Measurements from ENCODE around the gene AKAP12.
"Not testable (repeated sequence)": the region's sequence is repeated elsewhere in the genome, so short reads cannot be mapped to it uniquely, and the experiment has no call there.

Gene AKAP12

GRCh38 chr6:151351731-151352130 lies 112.0 kb downstream of the AKAP12 start:
- H3K9ac ChIP-seq (ENCODE audit: low read length) = no peak overlapping the region
- peaks cover 7% of the 10 kb centered on the region for H3K4me1 ChIP-seq (ENCODE audit: control insufficient read depth, insufficient read depth, low read length)
- H3K9me3 ChIP-seq (ENCODE audit: control insufficient read depth, low read length) = no peaks in the 10 kb centered on the region
- DNase-seq (ENCODE audit: low read depth) = no peak
- no peaks in the 10 kb centered on the region for H3K27me3 ChIP-seq (replicated peaks; ENCODE audit: control insufficient read depth, insufficient read depth, low read length)
- peaks cover 59% of the 10 kb centered on the region for H3K36me3 ChIP-seq (ENCODE audit: control insufficient read depth, insufficient read depth, low read length, severe bottlenecking)
- no peak overlapping the region for H3K4me3 ChIP-seq (ENCODE audit: low read length)

GRCh38 chr6:151352410-151353396 lies 112.9 kb downstream of the AKAP12 start:
- H3K9ac ChIP-seq (ENCODE audit: low read length) = no peak overlapping the region
- H3K27me3 ChIP-seq (replicated peaks; ENCODE audit: control insufficient read depth, insufficient read depth, low read length) = no peaks in the 10 kb centered on the region
- no peaks in the 10 kb centered on the region for H3K9me3 ChIP-seq (ENCODE audit: control insufficient read depth, low read length)
- no peak for DNase-seq (ENCODE audit: low read depth)
- H3K4me1 ChIP-seq (ENCODE audit: control insufficient read depth, insufficient read depth, low read length) = peaks cover 13% of the 10 kb centered on the region
- H3K4me3 ChIP-seq (ENCODE audit: low read length) = no peak overlapping the region
- H3K36me3 ChIP-seq (ENCODE audit: control insufficient read depth, insufficient read depth, low read length, severe bottlenecking) = peaks cover 65% of the 10 kb centered on the region

GRCh38 chr6:151353795-151354194 lies 114.0 kb downstream of the AKAP12 start:
- no peak for DNase-seq (ENCODE audit: low read depth)
- no peak overlapping the region for H3K4me3 ChIP-seq (ENCODE audit: low read length)
- no peaks in the 10 kb centered on the region for H3K27me3 ChIP-seq (replicated peaks; ENCODE audit: control insufficient read depth, insufficient read depth, low read length)
- no peaks in the 10 kb centered on the region for H3K9me3 ChIP-seq (ENCODE audit: control insufficient read depth, low read length)
- no peak overlapping the region for H3K9ac ChIP-seq (ENCODE audit: low read length)
- H3K4me1 ChIP-seq (ENCODE audit: control insufficient read depth, insufficient read depth, low read length) = peaks cover 13% of the 10 kb centered on the region
- peaks cover 74% of the 10 kb centered on the region for H3K36me3 ChIP-seq (ENCODE audit: control insufficient read depth, insufficient read depth, low read length, severe bottlenecking)

- DNase-seq (ENCODE audit: low read depth); H3K27me3 ChIP-seq (replicated peaks; ENCODE audit: control insufficient read depth, insufficient read depth, low read length); H3K9me3 ChIP-seq (ENCODE audit: control insufficient read depth, low read length): not testable (repeated sequence)
- H3K4me1 ChIP-seq (ENCODE audit: control insufficient read depth, insufficient read depth, low read length) = peaks cover 13% of the 10 kb centered on the region
- peaks cover 57% of the 10 kb centered on the region for H3K36me3 ChIP-seq (ENCODE audit: control insufficient read depth, insufficient read depth, low read length, severe bottlenecking)
- H3K9ac ChIP-seq (ENCODE audit: low read length) = peak overlapping the region; percentile 53
- H3K4me3 ChIP-seq (ENCODE audit: low read length) = peak overlapping the region; percentile 53
Observed at GRCh38 chr6:151356983-151357382, 117.2 kb downstream of the AKAP12 start.

GRCh38 chr6:151357758-151358436 lies 118.1 kb downstream of the AKAP12 start:
- peaks cover 50% of the 10 kb centered on the region for H3K36me3 ChIP-seq (ENCODE audit: control insufficient read depth, insufficient read depth, low read length, severe bottlenecking)
- no peaks in the 10 kb centered on the region for H3K9me3 ChIP-seq (ENCODE audit: control insufficient read depth, low read length)
- DNase-seq (ENCODE audit: low read depth) = no peak
- no peak overlapping the region for H3K9ac ChIP-seq (ENCODE audit: low read length)
- no peaks in the 10 kb centered on the region for H3K27me3 ChIP-seq (replicated peaks; ENCODE audit: control insufficient read depth, insufficient read depth, low read length)
- H3K4me1 ChIP-seq (ENCODE audit: control insufficient read depth, insufficient read depth, low read length) = peaks cover 15% of the 10 kb centered on the region
- H3K4me3 ChIP-seq (ENCODE audit: low read length) = no peak overlapping the region

GRCh38 chr6:151358475-151358874 lies 118.7 kb downstream of the AKAP12 start:
- Histone ChIP-seq H3K27me3 (replicated peaks; ENCODE audit: control insufficient read depth, insufficient read depth, low read length) (no peaks in the 10 kb centered on the region), H3K9ac (ENCODE audit: low read length) (no peak overlapping the region), H3K4me3 (ENCODE audit: low read length) (no peak overlapping the region), H3K4me1 (ENCODE audit: control insufficient read depth, insufficient read depth, low read length) (peaks cover 16% of the 10 kb centered on the region), H3K36me3 (ENCODE audit: control insufficient read depth, insufficient read depth, low read length, severe bottlenecking) (peaks cover 44% of the 10 kb centered on the region), H3K9me3 (ENCODE audit: control insufficient read depth, low read length) (no peaks in the 10 kb centered on the region)
- no peak for DNase-seq (ENCODE audit: low read depth)

GRCh38 chr6:151359486-151359885 lies 119.7 kb downstream of the AKAP12 start:
- H3K9ac ChIP-seq (ENCODE audit: low read length) = no peak overlapping the region
- no peak for DNase-seq (ENCODE audit: low read depth)
- peaks cover 16% of the 10 kb centered on the region for H3K4me1 ChIP-seq (ENCODE audit: control insufficient read depth, insufficient read depth, low read length)
- peaks cover 41% of the 10 kb centered on the region for H3K36me3 ChIP-seq (ENCODE audit: control insufficient read depth, insufficient read depth, low read length, severe bottlenecking)
- no peaks in the 10 kb centered on the region for H3K9me3 ChIP-seq (ENCODE audit: control insufficient read depth, low read length)
- H3K27me3 ChIP-seq (replicated peaks; ENCODE audit: control insufficient read depth, insufficient read depth, low read length) = no peaks in the 10 kb centered on the region
- no peak overlapping the region for H3K4me3 ChIP-seq (ENCODE audit: low read length)

- no peak overlapping the region for H3K4me3 ChIP-seq (ENCODE audit: low read length)
- no peak for DNase-seq (ENCODE audit: low read depth)
- peaks cover 3% of the 10 kb centered on the region for H3K4me1 ChIP-seq (ENCODE audit: control insufficient read depth, insufficient read depth, low read length)
- peaks cover 30% of the 10 kb centered on the region for H3K36me3 ChIP-seq (ENCODE audit: control insufficient read depth, insufficient read depth, low read length, severe bottlenecking)
- H3K9me3 ChIP-seq (ENCODE audit: control insufficient read depth, low read length) = no peaks in the 10 kb centered on the region
- no peaks in the 10 kb centered on the region for H3K27me3 ChIP-seq (replicated peaks; ENCODE audit: control insufficient read depth, insufficient read depth, low read length)
- no peak overlapping the region for H3K9ac ChIP-seq (ENCODE audit: low read length)
Observed at GRCh38 chr6:151365233-151365632, 125.5 kb downstream of the AKAP12 start.

- H3K4me1 ChIP-seq (ENCODE audit: control insufficient read depth, insufficient read depth, low read length) = peaks cover 7% of the 10 kb centered on the region
- peak; percentile 50 for DNase-seq (ENCODE audit: low read depth)
- no peak overlapping the region for H3K4me3 ChIP-seq (ENCODE audit: low read length)
- H3K27me3 ChIP-seq (replicated peaks; ENCODE audit: control insufficient read depth, insufficient read depth, low read length) = no peaks in the 10 kb centered on the region
- no peaks in the 10 kb centered on the region for H3K9me3 ChIP-seq (ENCODE audit: control insufficient read depth, low read length)
- H3K36me3 ChIP-seq (ENCODE audit: control insufficient read depth, insufficient read depth, low read length, severe bottlenecking) = peaks cover 30% of the 10 kb centered on the region
- H3K9ac ChIP-seq (ENCODE audit: low read length) = no peak overlapping the region
Observed at GRCh38 chr6:151370509-151371078, 130.8 kb downstream of the AKAP12 start.

GRCh38 chr6:151372164-151372563 lies 132.4 kb downstream of the AKAP12 start:
- Histone ChIP-seq H3K9me3 (ENCODE audit: control insufficient read depth, low read length) (no peaks in the 10 kb centered on the region), H3K36me3 (ENCODE audit: control insufficient read depth, insufficient read depth, low read length, severe bottlenecking) (peaks cover 18% of the 10 kb centered on the region)
- DNase-seq (ENCODE audit: low read depth) = no peak

GRCh38 chr6:151374036-151374683 lies 134.4 kb downstream of the AKAP12 start:
- no peaks in the 10 kb centered on the region for H3K27me3 ChIP-seq (replicated peaks; ENCODE audit: control insufficient read depth, insufficient read depth, low read length)
- peak overlapping the region; percentile 56 for H3K9ac ChIP-seq (ENCODE audit: low read length)
- peaks cover 7% of the 10 kb centered on the region for H3K4me1 ChIP-seq (ENCODE audit: control insufficient read depth, insufficient read depth, low read length)
- DNase-seq (ENCODE audit: low read depth) = no peak
- H3K4me3 ChIP-seq (ENCODE audit: low read length) = no peak overlapping the region
- no peaks in the 10 kb centered on the region for H3K9me3 ChIP-seq (ENCODE audit: control insufficient read depth, low read length)
- peaks cover 18% of the 10 kb centered on the region for H3K36me3 ChIP-seq (ENCODE audit: control insufficient read depth, insufficient read depth, low read length, severe bottlenecking)

More at GRCh38 chr6:151372164-151372563, 132.4 kb downstream of the AKAP12 start:
- H3K9ac ChIP-seq (ENCODE audit: low read length) = no peak overlapping the region
- H3K4me1 ChIP-seq (ENCODE audit: control insufficient read depth, insufficient read depth, low read length) = peaks cover 7% of the 10 kb centered on the region
- H3K27me3 ChIP-seq (replicated peaks; ENCODE audit: control insufficient read depth, insufficient read depth, low read length) = no peaks in the 10 kb centered on the region
- H3K4me3 ChIP-seq (ENCODE audit: low read length) = no peak overlapping the region

Data from adipocyte (in vitro differentiated cells).